ENCODE results near the gene TCEA2. TPM values are rescaled to one million over a fixed set of nuclear protein-coding genes. Genes with fewer than 3 reads are reported as not detected.

TCEA2 gene
- total RNA-seq, 2 donors from 2014 or later: 45.0 to 69.5 TPM

DNA sequence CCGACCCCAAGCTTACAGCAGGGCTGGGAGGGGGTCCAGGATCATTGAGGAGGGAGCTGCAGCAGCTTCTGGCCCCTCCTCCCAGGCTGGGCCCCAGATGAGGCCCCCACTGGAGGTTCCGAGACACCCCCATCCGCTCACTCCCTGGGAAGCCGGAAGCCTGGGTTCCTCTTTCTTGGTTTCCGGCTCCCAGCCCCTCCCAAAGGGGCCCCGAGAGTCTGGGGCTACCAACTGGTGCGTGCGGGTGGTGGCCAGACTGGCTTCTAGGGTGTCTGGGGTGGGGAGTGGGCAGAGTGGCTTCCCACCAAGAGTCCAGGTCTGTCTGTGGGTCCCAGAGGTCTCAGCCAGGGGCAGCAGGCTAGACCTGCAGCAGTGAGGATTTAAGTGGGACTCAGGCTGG, 14.1 kb downstream of the TCEA2 start:
- Histone ChIP-seq H3K27me3 (replicated peaks; ENCODE audit: insufficient read depth) (no peaks in the 10 kb centered on the region), H3K4me1 (replicated peaks) (peaks cover 9% of the 10 kb centered on the region), H3K27ac (no peak overlapping the region), H3K36me3 (no peaks in the 10 kb centered on the region), H3K4me3 (no peak overlapping the region), H3K9me3 (no peaks in the 10 kb centered on the region)
- DNase-seq (ENCODE audit: low spot score): no peak
- intact Hi-C loops (cut with DNase I): no loop called here
- TF ChIP-seq, protein P1, sequence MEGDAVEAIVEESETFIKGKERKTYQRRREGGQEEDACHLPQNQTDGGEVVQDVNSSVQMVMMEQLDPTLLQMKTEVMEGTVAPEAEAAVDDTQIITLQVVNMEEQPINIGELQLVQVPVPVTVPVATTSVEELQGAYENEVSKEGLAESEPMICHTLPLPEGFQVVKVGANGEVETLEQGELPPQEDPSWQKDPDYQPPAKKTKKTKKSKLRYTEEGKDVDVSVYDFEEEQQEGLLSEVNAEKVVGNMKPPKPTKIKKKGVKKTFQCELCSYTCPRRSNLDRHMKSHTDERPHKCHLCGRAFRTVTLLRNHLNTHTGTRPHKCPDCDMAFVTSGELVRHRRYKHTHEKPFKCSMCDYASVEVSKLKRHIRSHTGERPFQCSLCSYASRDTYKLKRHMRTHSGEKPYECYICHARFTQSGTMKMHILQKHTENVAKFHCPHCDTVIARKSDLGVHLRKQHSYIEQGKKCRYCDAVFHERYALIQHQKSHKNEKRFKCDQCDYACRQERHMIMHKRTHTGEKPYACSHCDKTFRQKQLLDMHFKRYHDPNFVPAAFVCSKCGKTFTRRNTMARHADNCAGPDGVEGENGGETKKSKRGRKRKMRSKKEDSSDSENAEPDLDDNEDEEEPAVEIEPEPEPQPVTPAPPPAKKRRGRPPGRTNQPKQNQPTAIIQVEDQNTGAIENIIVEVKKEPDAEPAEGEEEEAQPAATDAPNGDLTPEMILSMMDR (IDR thresholded peaks at IDR 0.05): no peak
- TF ChIP-seq POLR2A (IDR thresholded peaks at IDR 0.05): no peak
- TF ChIP-seq POLR2AphosphoS5 (IDR thresholded peaks at IDR 0.05): no peak
- WGBS: 77% methylated on average over 8 of the region's 8 CpGs

DNA sequence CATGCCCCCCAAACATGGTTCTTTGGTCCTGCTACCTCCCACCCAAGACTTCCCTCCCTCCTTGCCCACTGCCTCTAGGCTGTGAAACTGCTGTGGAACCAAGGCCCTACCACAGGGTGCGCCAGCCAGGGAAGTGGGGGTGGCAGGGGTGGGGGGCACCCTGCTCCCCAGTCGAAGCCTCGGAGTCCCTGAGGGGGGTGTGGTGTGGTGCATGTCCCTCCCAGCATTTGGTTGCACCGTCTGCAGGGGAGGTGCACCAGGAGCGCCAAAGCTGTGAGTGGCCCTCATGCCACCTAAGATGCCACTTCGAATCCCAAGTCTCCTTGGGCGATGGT, 14.5 kb downstream of the TCEA2 start:
- no peak overlapping the region for H3K27ac ChIP-seq
- TF ChIP-seq POLR2AphosphoS5 (IDR thresholded peaks at IDR 0.05) (no peak), POLR2A (IDR thresholded peaks at IDR 0.05) (no peak)
- intact Hi-C loops (cut with DNase I): no loop called here
- no peak overlapping the region for H3K4me3 ChIP-seq
- no peak for DNase-seq (ENCODE audit: low spot score)
- H3K9me3 ChIP-seq: no peaks in the 10 kb centered on the region
- no peaks in the 10 kb centered on the region for H3K27me3 ChIP-seq (replicated peaks; ENCODE audit: insufficient read depth)
- WGBS: 85% methylated on average over 7 of the region's 7 CpGs
- H3K36me3 ChIP-seq: no peaks in the 10 kb centered on the region
- H3K4me1 ChIP-seq (replicated peaks): peaks cover 9% of the 10 kb centered on the region

DNA sequence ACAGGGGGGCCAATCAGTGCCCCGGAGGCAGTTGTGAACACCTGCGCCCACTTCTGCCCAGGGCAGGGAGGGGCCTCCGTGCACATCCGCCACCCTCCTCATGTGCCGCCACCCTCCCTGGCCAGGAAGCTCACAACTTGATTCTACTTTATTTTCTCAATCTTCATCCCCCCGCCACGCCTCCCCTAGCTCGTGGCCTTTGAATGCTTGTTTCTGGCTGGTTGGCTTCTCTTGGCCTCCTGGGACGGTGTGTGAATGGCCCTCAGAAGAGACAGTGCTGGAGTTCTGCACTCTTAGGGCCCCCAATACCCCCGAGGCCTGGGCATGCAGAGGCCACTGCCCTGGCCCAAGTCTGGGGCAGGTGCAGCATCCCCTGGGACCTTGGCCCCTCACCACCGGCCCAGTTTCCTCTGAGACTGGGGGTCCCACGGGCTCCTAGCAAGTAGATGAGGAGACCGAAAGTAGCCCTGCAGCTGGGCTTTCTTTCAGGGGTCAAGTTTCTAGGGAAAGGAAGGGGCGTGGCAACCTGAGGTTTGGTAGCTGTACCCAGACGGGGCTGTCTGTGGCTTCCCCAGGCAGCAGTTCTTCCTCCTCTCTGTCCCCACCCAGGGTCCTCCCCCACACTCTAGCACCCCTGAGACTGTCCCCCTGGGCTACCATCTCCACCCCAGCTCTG, 15.0 kb downstream of the TCEA2 start:
- Histone ChIP-seq H3K4me1 (replicated peaks) (peaks cover 9% of the 10 kb centered on the region), H3K27me3 (replicated peaks; ENCODE audit: insufficient read depth) (no peaks in the 10 kb centered on the region), H3K36me3 (no peaks in the 10 kb centered on the region), H3K27ac (no peak overlapping the region), H3K9me3 (no peaks in the 10 kb centered on the region), H3K4me3 (no peak overlapping the region)
- TF ChIP-seq POLR2AphosphoS5 (IDR thresholded peaks at IDR 0.05) (no peak), POLR2A (IDR thresholded peaks at IDR 0.05) (no peak)
- TF ChIP-seq, protein P1 (IDR thresholded peaks at IDR 0.05): no peak
- no peak for DNase-seq (ENCODE audit: low spot score)
- intact Hi-C loops (cut with DNase I): no loop called here
- 65% methylated on average over 15 of the region's 15 CpGs for WGBS

DNA sequence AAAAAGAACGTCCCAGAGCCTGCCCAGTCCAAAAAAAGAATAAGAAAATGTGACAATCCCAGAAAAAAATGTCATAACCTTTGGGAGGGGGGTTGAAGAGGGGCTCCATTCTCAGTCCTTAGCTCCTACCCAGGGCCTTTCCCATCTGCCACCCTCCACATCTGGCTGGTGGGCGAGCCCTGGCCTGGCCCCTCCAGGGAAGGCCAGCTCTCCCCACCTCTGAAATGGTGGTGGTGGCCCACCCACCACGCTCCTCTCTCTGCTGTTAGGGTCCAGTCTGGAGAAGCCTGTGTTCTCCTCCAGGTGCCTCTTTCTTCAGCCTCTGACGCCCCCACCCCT, 15.9 kb downstream of the TCEA2 start:
- Histone ChIP-seq H3K36me3 (no peaks in the 10 kb centered on the region), H3K4me1 (replicated peaks) (peaks cover 9% of the 10 kb centered on the region), H3K27ac (peak overlapping the region; percentile 68 to 76), H3K27me3 (replicated peaks; ENCODE audit: insufficient read depth) (no peaks in the 10 kb centered on the region), H3K4me3 (peak overlapping the region; percentile 57 to 72), H3K9me3 (no peaks in the 10 kb centered on the region)
- intact Hi-C loops (cut with DNase I): no loop called here
- no peak for DNase-seq (ENCODE audit: low spot score)
- 16% methylated on average over 4 of the region's 4 CpGs for WGBS
- TF ChIP-seq POLR2A (IDR thresholded peaks at IDR 0.05): no peak
- TF ChIP-seq POLR2AphosphoS5 (IDR thresholded peaks at IDR 0.05): no peak
- TF ChIP-seq, protein P1 (IDR thresholded peaks at IDR 0.05): no peak

DNA sequence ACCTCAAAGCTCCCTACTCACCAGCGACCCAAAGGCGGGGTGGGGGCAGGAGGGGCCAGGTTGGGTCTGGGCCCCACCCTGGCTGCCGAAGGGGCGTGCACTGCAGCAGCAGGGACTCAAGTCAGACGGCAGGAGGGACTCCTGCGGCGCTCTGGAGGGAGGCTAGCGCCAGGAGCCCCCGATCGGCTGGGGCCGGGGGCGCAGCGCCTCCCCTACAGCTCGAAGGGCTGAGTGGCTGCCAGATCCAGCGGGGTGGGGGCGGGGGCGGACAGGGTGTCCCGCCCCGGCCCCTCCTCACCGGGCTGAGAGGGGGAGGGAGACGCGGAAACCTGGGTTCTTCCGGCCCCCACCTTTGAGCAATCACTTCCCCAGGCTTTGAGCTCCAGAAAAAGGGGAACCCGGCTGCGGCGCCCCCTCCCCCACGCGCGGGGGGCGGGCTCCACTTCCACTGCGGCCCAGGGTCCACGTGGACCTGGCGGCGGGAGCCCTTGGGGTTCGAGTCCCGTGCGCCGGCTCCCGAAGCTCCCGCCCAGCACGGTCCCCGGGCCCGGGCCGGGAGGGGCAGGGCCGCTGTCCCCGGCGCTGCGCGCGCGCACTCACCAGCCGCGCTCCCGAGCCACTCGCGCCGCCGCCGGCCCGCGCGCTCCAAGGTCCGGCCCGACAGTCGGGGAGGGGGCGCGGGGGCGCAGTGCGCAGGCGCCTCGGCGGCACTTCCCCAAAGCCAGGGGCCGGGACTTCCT, 16.4 kb downstream of the TCEA2 start, which contains the start of gene RGS19:
Gene RGS19, minus strand, starts transcription at position 246 of the 740 bp plus-strand sequence. CDS start 2,632 bp downstream, outside the sequence.
- peak within 1 kb of the TSS; percentile 68 to 76 for H3K27ac ChIP-seq
- no peaks in the 10 kb centered on the region for H3K9me3 ChIP-seq
- under 1% methylated on average over 32 of the region's 73 CpGs for WGBS
- H3K4me3 ChIP-seq: peak within 1 kb of the TSS; percentile 57 to 72
- DNase-seq (ENCODE audit: low spot score): peak; percentile 75
- H3K27me3 ChIP-seq (replicated peaks; ENCODE audit: insufficient read depth): no peaks in the 10 kb centered on the region
- H3K4me1 ChIP-seq (replicated peaks): peaks cover 9% of the 10 kb centered on the region
- TF ChIP-seq POLR2AphosphoS5 (IDR thresholded peaks at IDR 0.05) (no peak), POLR2A (IDR thresholded peaks at IDR 0.05) (no peak)
- TF ChIP-seq, protein P1 (IDR thresholded peaks at IDR 0.05): no peak
- intact Hi-C loops (cut with DNase I): no loop called here
- no peaks in the 10 kb centered on the region for H3K36me3 ChIP-seq

Data from prostate gland (tissue), 2 donors.